ENCODE data around the gene CD79B. TPM values are rescaled to one million over a fixed set of nuclear protein-coding genes. Genes with fewer than 3 reads are reported as not detected.

Gene CD79B
- total RNA-seq, 1 experiment from 2014 or later: 0.39 TPM

DNA sequence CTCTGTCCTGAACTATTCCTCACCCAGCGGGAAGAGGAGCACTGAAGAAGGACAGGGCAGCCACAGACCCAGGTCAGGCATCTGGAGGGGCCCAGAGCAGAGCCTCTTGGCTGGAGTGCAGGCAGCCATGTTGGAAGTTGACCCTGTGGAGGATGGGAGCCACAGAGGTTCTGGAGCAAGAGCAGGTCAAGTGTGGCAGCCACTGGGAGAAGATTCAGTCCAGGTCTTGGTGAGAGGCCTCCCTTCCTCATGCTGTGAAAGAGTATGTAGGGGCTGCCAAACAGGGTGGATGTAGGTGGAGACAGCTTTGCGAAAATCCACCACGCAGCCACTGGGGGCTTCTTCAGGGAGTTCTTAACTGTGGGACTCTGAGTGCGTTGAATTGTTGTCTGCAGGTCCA lies 590 bp upstream of the CD79B start:
- BruUV-seq (replicated peaks): no TSS peak
- Histone ChIP-seq H3K4me1 (ENCODE audit: insufficient read depth, low read length, poor library complexity, severe bottlenecking) (peaks cover 15% of the 10 kb centered on the region), H3K9me3 (ENCODE audit: low read depth, low read length, poor library complexity, severe bottlenecking) (no peaks in the 10 kb centered on the region), H3K4me3 (ENCODE audit: low read depth, low read length, poor library complexity, severe bottlenecking) (no peak overlapping the region), H3K27ac (ENCODE audit: low read depth, low read length, poor library complexity, severe bottlenecking) (no peak overlapping the region), H3K27me3 (replicated peaks; ENCODE audit: insufficient read depth, low read depth, low read length, poor library complexity) (no peaks in the 10 kb centered on the region), H3K36me3 (ENCODE audit: insufficient read depth, low read length, poor library complexity, severe bottlenecking) (no peaks in the 10 kb centered on the region)
- ChIA-PET CTCF (no interaction called here), POLR2A (ENCODE audit: low non-redundant PET) (no interaction called here)
- intact Hi-C loops (cut with micrococcal nuclease; ENCODE audit: unreplicated experiment): no loop called here
- DNase-seq (ENCODE audit: low spot score): no peak
- TF ChIP-seq EZH2 (IDR thresholded peaks at IDR 0.05; ENCODE audit: borderline replicate concordance, low read depth, low read length, poor library complexity, severe bottlenecking) (no peak), CTCF (conservative IDR thresholded peaks at IDR 0.05; ENCODE audit: low read depth, low read length) (no peak)

- Histone ChIP-seq H3K9me3 (ENCODE audit: low read depth, low read length, poor library complexity, severe bottlenecking) (no peaks in the 10 kb centered on the region), H3K36me3 (ENCODE audit: insufficient read depth, low read length, poor library complexity, severe bottlenecking) (no peaks in the 10 kb centered on the region), H3K27me3 (replicated peaks; ENCODE audit: insufficient read depth, low read depth, low read length, poor library complexity) (no peaks in the 10 kb centered on the region), H3K4me3 (ENCODE audit: low read depth, low read length, poor library complexity, severe bottlenecking) (no peak overlapping the region), H3K27ac (ENCODE audit: low read depth, low read length, poor library complexity, severe bottlenecking) (no peak overlapping the region), H3K4me1 (ENCODE audit: insufficient read depth, low read length, poor library complexity, severe bottlenecking) (peaks cover 15% of the 10 kb centered on the region)
- no TSS peak for BruUV-seq (replicated peaks)
- ChIA-PET CTCF (no interaction called here), POLR2A (ENCODE audit: low non-redundant PET) (no interaction called here)
- TF ChIP-seq EZH2 (IDR thresholded peaks at IDR 0.05; ENCODE audit: borderline replicate concordance, low read depth, low read length, poor library complexity, severe bottlenecking): no peak
- no peak for TF ChIP-seq CTCF (conservative IDR thresholded peaks at IDR 0.05; ENCODE audit: low read depth, low read length)
- DNase-seq (ENCODE audit: low spot score): no peak
- intact Hi-C loops (cut with micrococcal nuclease; ENCODE audit: unreplicated experiment): no loop called here
These were observed 1.1 kb downstream of the CD79B start for GRCh38 chr17:63930951-63931575.

- POLR2A ChIA-PET (ENCODE audit: low non-redundant PET): no interaction called here
- CTCF ChIA-PET: no interaction called here
- intact Hi-C loops (cut with micrococcal nuclease; ENCODE audit: unreplicated experiment): no loop called here
- DNase-seq (ENCODE audit: low spot score): no peak
- no peak for TF ChIP-seq CTCF (conservative IDR thresholded peaks at IDR 0.05; ENCODE audit: low read depth, low read length)
- no peak for TF ChIP-seq EZH2 (IDR thresholded peaks at IDR 0.05; ENCODE audit: borderline replicate concordance, low read depth, low read length, poor library complexity, severe bottlenecking)
- Histone ChIP-seq H3K4me1 (ENCODE audit: insufficient read depth, low read length, poor library complexity, severe bottlenecking) (peaks cover 15% of the 10 kb centered on the region), H3K4me3 (ENCODE audit: low read depth, low read length, poor library complexity, severe bottlenecking) (no peak overlapping the region), H3K27me3 (replicated peaks; ENCODE audit: insufficient read depth, low read depth, low read length, poor library complexity) (no peaks in the 10 kb centered on the region), H3K27ac (ENCODE audit: low read depth, low read length, poor library complexity, severe bottlenecking) (no peak overlapping the region), H3K36me3 (ENCODE audit: insufficient read depth, low read length, poor library complexity, severe bottlenecking) (no peaks in the 10 kb centered on the region), H3K9me3 (ENCODE audit: low read depth, low read length, poor library complexity, severe bottlenecking) (no peaks in the 10 kb centered on the region)
- BruUV-seq (replicated peaks): no TSS peak
These were observed 2.0 kb downstream of the CD79B start for GRCh38 chr17:63929860-63930766.
